HepG2 (cell line): ENCODE measurements around the gene HYLS1. TPM values are rescaled to one million over a fixed set of nuclear protein-coding genes. Genes with fewer than 3 reads are reported as not detected.

Source experiments
- CHD2 ChIP-seq: IDR thresholded peaks from 2 replicates; pipeline ENCODE4 v1.6.1; 2011; ENCODE audit warnings: low read depth, low read length, improper control_type of control experiment
- ETV6 ChIP-seq: sonication (generic); formaldehyde crosslinking; conservative IDR thresholded peaks from 2 replicates; pipeline ENCODE4 v1.4.0; 2020; ENCODE audit warnings: missing genetic modification reagents
- NFE2L2 ChIP-seq: fragments of 150-350 bp; IDR thresholded peaks from 2 replicates; pipeline ENCODE4 v1.6.1; 2014; ENCODE audit warnings: low read length
- REXO4 ChIP-seq: sonication (generic); formaldehyde crosslinking; IDR thresholded peaks from 2 replicates; pipeline ENCODE4 v1.8.0; 2022; ENCODE audit warnings: missing genetic modification reagents, mild to moderate bottlenecking, borderline replicate concordance
- SIN3A ChIP-seq: IDR thresholded peaks from 2 replicates; pipeline ENCODE4 v1.6.1; 2011; ENCODE audit warnings: low read depth, mild to moderate bottlenecking, control low read depth, low read length, borderline replicate concordance
- SOX6 ChIP-seq, 2 experiments: fragments of 450-650 bp in 1 of 2; sonication (generic) in 1 of 2; formaldehyde crosslinking in 1 of 2; IDR thresholded peaks; 2 replicates each; pipeline versions ENCODE4 v1.4.0 to v1.6.1; 2017 to 2020; ENCODE audit warnings: antibody characterized with exemption in 1 of 2, mild to moderate bottlenecking in 1 of 2, missing genetic modification reagents in 1 of 2
- SRSF4 ChIP-seq: fragments of 200-400 bp; formaldehyde crosslinking; IDR thresholded peaks from one replicate; pipeline ENCODE4 v1.6.1; 2018; ENCODE audit warnings: mild to moderate bottlenecking, low read depth, low read length, moderate library complexity; ENCODE audit not compliant: poor library complexity, severe bottlenecking
- ZFP82 ChIP-seq: sonication (generic); formaldehyde crosslinking; IDR thresholded peaks from 2 replicates; pipeline ENCODE4 v1.5.1; 2020; ENCODE audit warnings: mild to moderate bottlenecking, missing genetic modification reagents, borderline replicate concordance
- polyA plus RNA-seq, 8 experiments: library from polyadenylated mRNA; depleted of rRNA in 3 of 8; stranded (reverse) in 7 of 8; unstranded in 1 of 8; fragments of >200 nt; fragmentation: Illumina TruSeq in 4 of 8; extraction: Trizol in 4 of 8; gene quantifications; 2 replicates each; pipeline versions ENCODE4 v1.2.1 to v1.2.3, GENCODE V29; 2011 to 2016; ENCODE audit warnings: low read depth in 4 of 8, missing spikeins in 1 of 8, mixed read lengths in 1 of 8; ENCODE audit not compliant: insufficient read depth in 1 of 8
- total RNA-seq, 5 experiments: library from RNA; depleted of rRNA; stranded (reverse); fragments of >200 nt; fragmentation: Illumina TruSeq; extraction: Trizol; gene quantifications; 2 replicates each; pipeline ENCODE4 v1.2.3, GENCODE V29; 2016; ENCODE audit warnings: low read depth in 1 of 5
- TF ChIP-seq, protein P1 (sequence below): sonication (generic); formaldehyde crosslinking; IDR thresholded peaks from 2 replicates; pipeline ENCODE4 v1.5.1; 2020; ENCODE audit warnings: mild to moderate bottlenecking, missing genetic modification reagents
- TF ChIP-seq, protein P2 (sequence below): IDR thresholded peaks from 2 replicates; pipeline ENCODE4 v1.4.0; 2020; ENCODE audit warnings: mild to moderate bottlenecking, missing genetic modification reagents
- TF ChIP-seq, protein P3 (sequence below): sonication (generic); formaldehyde crosslinking; IDR thresholded peaks from 2 replicates; pipeline ENCODE4 v1.4.0; 2020; ENCODE audit warnings: missing genetic modification reagents, borderline replicate concordance
- TF ChIP-seq, protein P4 (sequence below): sonication (generic); formaldehyde crosslinking; IDR thresholded peaks from 2 replicates; pipeline ENCODE4 v1.8.1; 2023; ENCODE audit warnings: mild to moderate bottlenecking, inconsistent platforms, moderate library complexity, missing genetic modification reagents, borderline replicate concordance
- TF ChIP-seq, protein P5 (sequence below), 2 experiments: sonication (generic) in 1 of 2; formaldehyde crosslinking in 1 of 2; IDR thresholded peaks; 2 replicates each; pipeline versions ENCODE4 v1.5.1 to v1.6.1; 2011 to 2020; ENCODE audit warnings: borderline replicate concordance in 1 of 2, low read depth in 1 of 2, low read length in 1 of 2, mild to moderate bottlenecking in 1 of 2, missing genetic modification reagents in 1 of 2, moderate library complexity in 1 of 2

HYLS1 gene
- total and polyA plus RNA-seq, 2 of the 13 experiments (the other 11 are each of a cell fraction or from before 2014, with no cell fraction given) = 1.3 to 3.8 TPM

DNA sequence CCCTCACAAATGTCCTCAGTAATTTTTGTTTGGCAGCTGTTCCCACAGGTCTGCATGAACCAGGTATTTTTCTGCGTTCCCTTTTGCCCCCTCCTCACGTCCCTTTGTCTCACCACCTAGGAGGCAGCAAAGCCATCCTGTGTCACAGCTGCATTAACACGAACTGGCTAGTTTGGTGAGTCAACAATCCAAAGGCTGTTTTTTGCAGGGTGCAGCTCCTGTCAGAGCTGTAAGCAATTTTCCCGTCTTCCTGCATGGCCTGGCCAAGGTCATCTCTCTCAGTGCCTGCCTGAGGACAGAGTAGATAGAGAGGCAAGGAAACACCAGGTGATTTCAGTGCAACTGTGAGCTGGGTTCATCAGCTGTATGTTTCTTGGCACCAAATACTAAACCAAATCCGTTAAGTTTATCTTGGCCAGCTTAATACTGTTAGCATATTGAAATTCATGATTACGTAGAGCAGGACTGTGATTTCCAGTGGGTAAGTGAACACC is 37.8 kb downstream of the HYLS1 start (continued):
- TF ChIP-seq, protein P1, sequence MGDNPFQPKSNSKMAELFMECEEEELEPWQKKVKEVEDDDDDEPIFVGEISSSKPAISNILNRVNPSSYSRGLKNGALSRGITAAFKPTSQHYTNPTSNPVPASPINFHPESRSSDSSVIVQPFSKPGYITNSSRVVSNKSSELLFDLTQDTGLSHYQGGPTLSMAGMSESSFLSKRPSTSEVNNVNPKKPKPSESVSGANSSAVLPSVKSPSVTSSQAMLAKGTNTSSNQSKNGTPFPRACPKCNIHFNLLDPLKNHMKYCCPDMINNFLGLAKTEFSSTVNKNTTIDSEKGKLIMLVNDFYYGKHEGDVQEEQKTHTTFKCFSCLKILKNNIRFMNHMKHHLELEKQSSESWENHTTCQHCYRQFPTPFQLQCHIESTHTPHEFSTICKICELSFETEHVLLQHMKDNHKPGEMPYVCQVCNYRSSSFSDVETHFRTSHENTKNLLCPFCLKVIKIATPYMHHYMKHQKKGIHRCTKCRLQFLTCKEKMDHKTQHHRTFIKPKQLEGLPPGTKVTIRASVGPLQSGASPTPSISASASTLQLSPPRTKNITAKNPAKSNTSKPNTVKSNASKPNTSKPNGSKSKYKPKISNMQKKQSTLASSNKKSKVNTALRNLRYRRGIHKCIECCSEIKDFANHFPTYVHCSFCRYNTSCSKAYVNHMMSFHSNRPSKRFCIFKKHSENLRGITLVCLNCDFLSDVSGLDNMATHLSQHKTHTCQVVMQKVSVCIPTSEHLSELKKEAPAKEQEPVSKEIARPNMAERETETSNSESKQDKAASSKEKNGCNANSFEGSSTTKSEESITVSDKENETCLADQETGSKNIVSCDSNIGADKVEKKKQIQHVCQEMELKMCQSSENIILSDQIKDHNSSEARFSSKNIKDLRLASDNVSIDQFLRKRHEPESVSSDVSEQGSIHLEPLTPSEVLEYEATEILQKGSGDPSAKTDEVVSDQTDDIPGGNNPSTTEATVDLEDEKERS (CRISPR knock-in tag) = 0 out of 2 replicates have a peak, but pooled peaks have one; percentile 40
- no peak for TF ChIP-seq CHD2
- no peak for TF ChIP-seq SIN3A
- TF ChIP-seq, protein P2, sequence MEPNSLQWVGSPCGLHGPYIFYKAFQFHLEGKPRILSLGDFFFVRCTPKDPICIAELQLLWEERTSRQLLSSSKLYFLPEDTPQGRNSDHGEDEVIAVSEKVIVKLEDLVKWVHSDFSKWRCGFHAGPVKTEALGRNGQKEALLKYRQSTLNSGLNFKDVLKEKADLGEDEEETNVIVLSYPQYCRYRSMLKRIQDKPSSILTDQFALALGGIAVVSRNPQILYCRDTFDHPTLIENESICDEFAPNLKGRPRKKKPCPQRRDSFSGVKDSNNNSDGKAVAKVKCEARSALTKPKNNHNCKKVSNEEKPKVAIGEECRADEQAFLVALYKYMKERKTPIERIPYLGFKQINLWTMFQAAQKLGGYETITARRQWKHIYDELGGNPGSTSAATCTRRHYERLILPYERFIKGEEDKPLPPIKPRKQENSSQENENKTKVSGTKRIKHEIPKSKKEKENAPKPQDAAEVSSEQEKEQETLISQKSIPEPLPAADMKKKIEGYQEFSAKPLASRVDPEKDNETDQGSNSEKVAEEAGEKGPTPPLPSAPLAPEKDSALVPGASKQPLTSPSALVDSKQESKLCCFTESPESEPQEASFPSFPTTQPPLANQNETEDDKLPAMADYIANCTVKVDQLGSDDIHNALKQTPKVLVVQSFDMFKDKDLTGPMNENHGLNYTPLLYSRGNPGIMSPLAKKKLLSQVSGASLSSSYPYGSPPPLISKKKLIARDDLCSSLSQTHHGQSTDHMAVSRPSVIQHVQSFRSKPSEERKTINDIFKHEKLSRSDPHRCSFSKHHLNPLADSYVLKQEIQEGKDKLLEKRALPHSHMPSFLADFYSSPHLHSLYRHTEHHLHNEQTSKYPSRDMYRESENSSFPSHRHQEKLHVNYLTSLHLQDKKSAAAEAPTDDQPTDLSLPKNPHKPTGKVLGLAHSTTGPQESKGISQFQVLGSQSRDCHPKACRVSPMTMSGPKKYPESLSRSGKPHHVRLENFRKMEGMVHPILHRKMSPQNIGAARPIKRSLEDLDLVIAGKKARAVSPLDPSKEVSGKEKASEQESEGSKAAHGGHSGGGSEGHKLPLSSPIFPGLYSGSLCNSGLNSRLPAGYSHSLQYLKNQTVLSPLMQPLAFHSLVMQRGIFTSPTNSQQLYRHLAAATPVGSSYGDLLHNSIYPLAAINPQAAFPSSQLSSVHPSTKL (CRISPR knock-in tag) = peak; percentile 76
- TF ChIP-seq ZFP82 = no peak
- TF ChIP-seq, protein P3, sequence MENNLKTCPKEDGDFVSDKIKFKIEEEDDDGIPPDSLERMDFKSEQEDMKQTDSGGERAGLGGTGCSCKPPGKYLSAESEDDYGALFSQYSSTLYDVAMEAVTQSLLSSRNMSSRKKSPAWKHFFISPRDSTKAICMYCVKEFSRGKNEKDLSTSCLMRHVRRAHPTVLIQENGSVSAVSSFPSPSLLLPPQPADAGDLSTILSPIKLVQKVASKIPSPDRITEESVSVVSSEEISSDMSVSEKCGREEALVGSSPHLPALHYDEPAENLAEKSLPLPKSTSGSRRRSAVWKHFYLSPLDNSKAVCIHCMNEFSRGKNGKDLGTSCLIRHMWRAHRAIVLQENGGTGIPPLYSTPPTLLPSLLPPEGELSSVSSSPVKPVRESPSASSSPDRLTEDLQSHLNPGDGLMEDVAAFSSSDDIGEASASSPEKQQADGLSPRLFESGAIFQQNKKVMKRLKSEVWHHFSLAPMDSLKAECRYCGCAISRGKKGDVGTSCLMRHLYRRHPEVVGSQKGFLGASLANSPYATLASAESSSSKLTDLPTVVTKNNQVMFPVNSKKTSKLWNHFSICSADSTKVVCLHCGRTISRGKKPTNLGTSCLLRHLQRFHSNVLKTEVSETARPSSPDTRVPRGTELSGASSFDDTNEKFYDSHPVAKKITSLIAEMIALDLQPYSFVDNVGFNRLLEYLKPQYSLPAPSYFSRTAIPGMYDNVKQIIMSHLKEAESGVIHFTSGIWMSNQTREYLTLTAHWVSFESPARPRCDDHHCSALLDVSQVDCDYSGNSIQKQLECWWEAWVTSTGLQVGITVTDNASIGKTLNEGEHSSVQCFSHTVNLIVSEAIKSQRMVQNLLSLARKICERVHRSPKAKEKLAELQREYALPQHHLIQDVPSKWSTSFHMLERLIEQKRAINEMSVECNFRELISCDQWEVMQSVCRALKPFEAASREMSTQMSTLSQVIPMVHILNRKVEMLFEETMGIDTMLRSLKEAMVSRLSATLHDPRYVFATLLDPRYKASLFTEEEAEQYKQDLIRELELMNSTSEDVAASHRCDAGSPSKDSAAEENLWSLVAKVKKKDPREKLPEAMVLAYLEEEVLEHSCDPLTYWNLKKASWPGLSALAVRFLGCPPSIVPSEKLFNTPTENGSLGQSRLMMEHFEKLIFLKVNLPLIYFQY (CRISPR knock-in tag) = no peak
- no peak for TF ChIP-seq SRSF4
- TF ChIP-seq, protein P4, sequence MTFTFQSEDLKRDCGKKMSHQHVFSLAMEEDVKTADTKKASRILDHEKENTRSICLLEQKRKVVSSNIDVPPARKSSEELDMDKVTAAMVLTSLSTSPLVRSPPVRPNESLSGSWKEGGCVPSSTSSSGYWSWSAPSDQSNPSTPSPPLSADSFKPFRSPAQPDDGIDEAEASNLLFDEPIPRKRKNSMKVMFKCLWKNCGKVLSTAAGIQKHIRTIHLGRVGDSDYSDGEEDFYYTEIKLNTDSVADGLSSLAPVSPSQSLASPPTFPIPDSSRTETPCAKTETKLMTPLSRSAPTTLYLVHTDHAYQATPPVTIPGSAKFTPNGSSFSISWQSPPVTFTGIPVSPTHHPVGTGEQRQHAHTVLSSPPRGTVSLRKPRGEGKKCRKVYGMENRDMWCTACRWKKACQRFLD (CRISPR knock-in tag) = no peak
- TF ChIP-seq, protein P5, sequence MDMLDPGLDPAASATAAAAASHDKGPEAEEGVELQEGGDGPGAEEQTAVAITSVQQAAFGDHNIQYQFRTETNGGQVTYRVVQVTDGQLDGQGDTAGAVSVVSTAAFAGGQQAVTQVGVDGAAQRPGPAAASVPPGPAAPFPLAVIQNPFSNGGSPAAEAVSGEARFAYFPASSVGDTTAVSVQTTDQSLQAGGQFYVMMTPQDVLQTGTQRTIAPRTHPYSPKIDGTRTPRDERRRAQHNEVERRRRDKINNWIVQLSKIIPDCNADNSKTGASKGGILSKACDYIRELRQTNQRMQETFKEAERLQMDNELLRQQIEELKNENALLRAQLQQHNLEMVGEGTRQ (IDR thresholded peaks at IDR 0.05; ENCODE audit: low read depth, low read length) = no peak
- TF ChIP-seq, protein P5 (CRISPR knock-in tag; IDR thresholded peaks at IDR 0.05; ENCODE audit: borderline replicate concordance) = no peak
- TF ChIP-seq SOX6 (IDR thresholded peaks at IDR 0.05) = no peak
- TF ChIP-seq SOX6 (CRISPR knock-in tag; IDR thresholded peaks at IDR 0.05) = peak; percentile 68
- TF ChIP-seq REXO4 (CRISPR knock-in tag) = no peak
- TF ChIP-seq ETV6 (CRISPR knock-in tag) = no peak
- TF ChIP-seq NFE2L2 = no peak
